Transverse colon (tissue), 3 donors: Measurements from ENCODE around the gene SCAF1.
"Not testable (repeated sequence)": the region's sequence is repeated elsewhere in the genome, so short reads cannot be mapped to it uniquely, and the experiment has no call there.

Experiments used
- EP300 ChIP-seq: sonication (generic); formaldehyde crosslinking; IDR thresholded peaks from one replicate; pipeline ENCODE4 v1.6.1; 2017; ENCODE audit warnings: antibody characterized with exemption, low read depth
- POLR2A ChIP-seq: fragments of 450-650 bp; IDR thresholded peaks from one replicate; pipeline ENCODE4 v1.6.1; 2016; ENCODE audit warnings: antibody characterized with exemption, mild to moderate bottlenecking, moderate library complexity
- TF ChIP-seq, protein P1 (sequence below), 5 experiments: fragments of 200-600 bp in 3 of 5; fragments of 450-650 bp in 2 of 5; sonication (generic) in 3 of 5; IDR thresholded peaks; 1 replicate in 2 of 5; 2 replicates in 3 of 5; pipeline ENCODE4 v1.5.1; 2016 to 2017; ENCODE audit warnings: antibody characterized with exemption in 5 of 5, inconsistent platforms in 3 of 5, mild to moderate bottlenecking in 2 of 5, moderate library complexity in 1 of 5

- TF ChIP-seq, protein P1, sequence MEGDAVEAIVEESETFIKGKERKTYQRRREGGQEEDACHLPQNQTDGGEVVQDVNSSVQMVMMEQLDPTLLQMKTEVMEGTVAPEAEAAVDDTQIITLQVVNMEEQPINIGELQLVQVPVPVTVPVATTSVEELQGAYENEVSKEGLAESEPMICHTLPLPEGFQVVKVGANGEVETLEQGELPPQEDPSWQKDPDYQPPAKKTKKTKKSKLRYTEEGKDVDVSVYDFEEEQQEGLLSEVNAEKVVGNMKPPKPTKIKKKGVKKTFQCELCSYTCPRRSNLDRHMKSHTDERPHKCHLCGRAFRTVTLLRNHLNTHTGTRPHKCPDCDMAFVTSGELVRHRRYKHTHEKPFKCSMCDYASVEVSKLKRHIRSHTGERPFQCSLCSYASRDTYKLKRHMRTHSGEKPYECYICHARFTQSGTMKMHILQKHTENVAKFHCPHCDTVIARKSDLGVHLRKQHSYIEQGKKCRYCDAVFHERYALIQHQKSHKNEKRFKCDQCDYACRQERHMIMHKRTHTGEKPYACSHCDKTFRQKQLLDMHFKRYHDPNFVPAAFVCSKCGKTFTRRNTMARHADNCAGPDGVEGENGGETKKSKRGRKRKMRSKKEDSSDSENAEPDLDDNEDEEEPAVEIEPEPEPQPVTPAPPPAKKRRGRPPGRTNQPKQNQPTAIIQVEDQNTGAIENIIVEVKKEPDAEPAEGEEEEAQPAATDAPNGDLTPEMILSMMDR (IDR thresholded peaks at IDR 0.05): not testable (repeated sequence)
- TF ChIP-seq POLR2A, EP300: not testable (repeated sequence)
Measured at GRCh38 chr19:49633273-49633672, 8.7 kb upstream of the SCAF1 start.
